HG02610 (cell line): ENCODE results near the gene ADORA2B.
"Not testable (repeated sequence)": the region's sequence is repeated elsewhere in the genome, so short reads cannot be mapped to it uniquely, and the experiment has no call there.

ENCODE experiments used
- ATAC-seq: cut with Tn5 transposase; IDR thresholded peaks from one replicate; pipeline ENCODE4 v1.9.1; 2021; ENCODE audit warnings: mild to moderate bottlenecking, moderate library complexity; ENCODE audit not compliant: unreplicated experiment

Gene ADORA2B

DNA sequence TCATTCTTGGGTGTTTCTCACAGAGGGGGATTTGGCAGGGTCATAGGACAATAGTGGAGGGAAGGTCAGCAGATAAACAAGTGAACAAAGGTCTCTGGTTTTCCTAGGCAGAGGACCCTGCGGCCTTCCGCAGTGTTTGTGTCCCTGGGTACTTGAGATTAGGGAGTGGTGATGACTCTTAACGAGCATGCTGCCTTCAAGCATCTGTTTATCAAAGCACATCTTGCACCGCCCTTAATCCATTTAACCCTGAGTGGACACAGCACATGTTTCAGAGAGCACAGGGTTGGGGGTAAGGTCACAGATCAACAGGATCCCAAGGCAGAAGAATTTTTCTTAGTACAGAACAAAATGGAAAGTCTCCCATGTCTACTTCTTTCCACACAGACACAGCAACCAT lies 34.1 kb downstream of the ADORA2B start:
- not testable (repeated sequence) for ATAC-seq

DNA sequence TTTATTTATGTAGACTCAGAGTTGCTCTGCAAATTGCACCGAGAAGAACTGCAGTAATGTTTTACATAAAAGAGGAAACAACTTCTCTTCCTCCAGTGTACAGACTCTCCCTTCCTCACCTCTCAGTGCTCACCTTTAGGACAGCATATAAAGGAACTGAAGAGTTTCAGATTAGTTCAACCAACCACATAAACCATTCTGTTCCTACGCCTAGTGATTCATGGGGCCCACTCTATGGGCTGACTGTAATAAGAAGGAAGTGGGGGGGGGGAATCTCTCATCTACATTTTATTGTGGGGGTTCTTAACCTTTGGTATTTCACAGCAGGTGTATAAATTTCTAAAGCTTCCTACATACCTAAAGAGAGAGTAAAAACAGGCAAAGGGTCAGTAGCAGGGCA lies 36.3 kb downstream of the ADORA2B start:
- peak; percentile 75 for ATAC-seq

DNA sequence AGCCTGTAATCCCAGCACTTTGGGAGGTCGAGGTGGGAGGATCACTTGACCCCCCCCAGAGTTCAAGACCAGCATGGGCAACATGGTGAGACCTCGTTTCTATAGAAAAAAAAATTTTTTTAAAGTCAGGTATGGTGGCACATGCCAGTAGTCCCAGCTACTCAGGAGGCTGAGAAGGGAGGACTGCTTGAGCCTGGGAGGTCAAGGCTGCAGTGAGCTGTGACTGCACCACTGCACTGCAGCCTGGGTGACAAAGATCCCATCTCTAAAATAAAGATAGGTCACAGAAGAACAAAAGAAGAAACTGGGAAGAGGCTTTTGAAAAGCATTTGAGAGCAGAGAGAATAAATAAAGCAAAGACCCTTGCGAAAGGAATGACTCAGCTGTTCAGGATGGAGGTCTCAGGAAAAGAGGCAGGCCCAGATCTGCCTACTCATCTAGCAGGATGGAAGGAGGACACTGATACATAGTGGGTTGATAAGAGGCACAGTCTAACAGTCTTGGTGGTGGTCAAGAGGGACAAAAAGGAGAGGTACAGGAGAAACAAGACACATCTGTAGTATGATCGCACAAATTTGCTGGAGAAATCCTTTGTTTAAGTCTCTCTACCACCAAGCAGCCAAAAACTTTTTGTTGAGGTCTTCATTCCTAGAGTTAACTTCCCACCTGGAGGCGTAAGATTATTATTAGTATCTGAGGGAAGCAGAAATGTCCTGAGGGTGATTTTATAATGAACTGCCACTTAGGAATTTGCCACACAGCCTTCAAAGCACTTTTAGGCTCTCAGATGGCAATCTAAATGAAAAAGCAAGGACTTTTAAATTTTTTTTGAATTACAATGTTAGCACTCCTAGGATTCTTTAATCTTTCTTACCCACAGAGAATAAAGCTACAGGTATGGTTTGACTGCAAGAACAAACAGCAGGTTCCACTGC lies 37.0 kb downstream of the ADORA2B start:
- ATAC-seq = no peak

DNA sequence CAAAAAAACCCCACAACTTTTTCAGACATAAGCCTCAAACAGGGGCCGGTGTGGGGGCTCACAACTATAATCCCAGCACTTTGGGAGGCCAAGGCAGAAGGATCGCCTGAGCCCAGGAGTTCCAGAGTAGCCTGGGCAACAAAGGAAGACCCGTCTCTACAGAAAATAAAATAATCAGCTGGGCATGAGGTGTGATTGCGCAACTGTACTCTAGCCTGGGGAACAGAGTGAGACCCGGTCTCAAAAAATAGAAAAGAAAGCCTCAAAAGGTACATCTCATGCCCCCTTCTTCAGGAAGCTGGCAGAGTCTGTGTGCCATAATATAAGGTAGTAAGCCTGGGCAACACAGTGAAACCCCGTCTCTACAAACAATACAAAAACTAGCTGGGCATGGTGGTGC lies 51.4 kb downstream of the ADORA2B start:
- ATAC-seq = no peak

DNA sequence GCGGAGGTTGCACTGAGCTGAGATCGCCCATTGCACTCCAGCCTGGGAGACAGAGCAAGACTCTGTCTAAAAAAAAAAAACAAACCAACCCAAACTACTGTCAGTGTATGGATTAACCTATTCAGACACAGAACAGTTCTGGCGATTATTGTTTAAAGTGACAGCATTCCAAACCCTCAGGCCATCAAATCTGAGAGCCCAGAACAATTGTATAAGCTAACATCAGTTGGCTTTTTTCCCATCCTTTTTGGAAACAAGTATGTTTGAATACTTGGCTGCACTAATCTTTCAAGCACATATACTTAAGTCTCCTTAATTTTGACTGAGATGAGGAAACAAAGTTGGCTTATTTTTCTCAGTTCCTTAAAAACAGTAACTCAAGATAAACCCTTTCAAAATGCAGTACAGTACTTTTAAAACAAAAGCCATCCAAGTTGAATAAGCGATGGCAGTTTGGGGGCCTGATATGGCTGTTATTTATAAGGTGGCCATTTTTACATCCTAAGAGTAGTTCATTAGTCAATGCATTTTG lies 53.2 kb downstream of the ADORA2B start:
- no peak for ATAC-seq

DNA sequence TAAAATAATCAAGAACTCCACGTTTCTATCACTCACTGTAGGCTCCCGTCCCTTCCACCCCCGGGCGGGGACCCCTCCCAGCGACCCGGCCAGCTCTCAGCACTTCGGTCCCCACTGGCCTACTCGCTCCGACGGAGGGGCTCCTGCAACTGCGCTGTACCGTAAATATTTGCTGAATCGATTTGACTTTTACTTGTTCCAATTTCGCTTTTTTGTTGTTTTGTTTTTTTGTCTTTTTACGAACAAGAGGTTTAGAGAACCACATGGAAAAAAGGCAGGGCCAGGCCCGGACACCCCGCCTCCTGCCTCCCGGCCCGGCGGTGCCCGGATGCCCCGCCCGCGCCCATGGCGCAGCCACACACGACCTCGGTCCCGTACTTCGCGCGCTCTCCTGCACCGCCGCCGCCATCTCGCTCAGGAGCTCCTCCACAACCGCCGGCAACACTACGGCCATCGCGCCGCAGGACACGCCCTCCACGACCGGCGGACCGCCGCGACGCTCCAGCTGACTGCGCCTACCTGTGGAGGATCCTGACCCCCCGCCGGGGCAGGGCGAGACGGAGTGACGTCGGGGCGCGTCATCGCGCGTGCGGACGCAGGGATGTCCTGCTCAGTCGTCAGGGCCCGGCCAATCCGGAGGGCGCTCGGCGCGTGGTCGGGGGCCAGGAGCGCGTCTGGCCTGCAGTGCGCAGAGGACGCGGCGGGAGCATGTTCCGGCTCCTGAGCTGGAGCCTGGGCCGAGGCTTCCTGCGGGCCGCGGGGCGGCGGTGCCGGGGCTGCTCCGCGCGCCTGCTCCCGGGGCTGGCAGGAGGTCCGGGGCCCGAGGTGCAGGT lies 54.4 kb downstream of the ADORA2B start, which contains the start of the genes TTC19 and ZSWIM7:
Gene TTC19 (plus strand): TSS at position 684 of the 833 bp plus-strand sequence. CDS start 25 bp downstream, at position 709.
Gene ZSWIM7 (minus strand): TSS at position 564 of the 833 bp plus-strand sequence. CDS start 110 bp downstream, at position 454.
- peak; percentile 95 for ATAC-seq

DNA sequence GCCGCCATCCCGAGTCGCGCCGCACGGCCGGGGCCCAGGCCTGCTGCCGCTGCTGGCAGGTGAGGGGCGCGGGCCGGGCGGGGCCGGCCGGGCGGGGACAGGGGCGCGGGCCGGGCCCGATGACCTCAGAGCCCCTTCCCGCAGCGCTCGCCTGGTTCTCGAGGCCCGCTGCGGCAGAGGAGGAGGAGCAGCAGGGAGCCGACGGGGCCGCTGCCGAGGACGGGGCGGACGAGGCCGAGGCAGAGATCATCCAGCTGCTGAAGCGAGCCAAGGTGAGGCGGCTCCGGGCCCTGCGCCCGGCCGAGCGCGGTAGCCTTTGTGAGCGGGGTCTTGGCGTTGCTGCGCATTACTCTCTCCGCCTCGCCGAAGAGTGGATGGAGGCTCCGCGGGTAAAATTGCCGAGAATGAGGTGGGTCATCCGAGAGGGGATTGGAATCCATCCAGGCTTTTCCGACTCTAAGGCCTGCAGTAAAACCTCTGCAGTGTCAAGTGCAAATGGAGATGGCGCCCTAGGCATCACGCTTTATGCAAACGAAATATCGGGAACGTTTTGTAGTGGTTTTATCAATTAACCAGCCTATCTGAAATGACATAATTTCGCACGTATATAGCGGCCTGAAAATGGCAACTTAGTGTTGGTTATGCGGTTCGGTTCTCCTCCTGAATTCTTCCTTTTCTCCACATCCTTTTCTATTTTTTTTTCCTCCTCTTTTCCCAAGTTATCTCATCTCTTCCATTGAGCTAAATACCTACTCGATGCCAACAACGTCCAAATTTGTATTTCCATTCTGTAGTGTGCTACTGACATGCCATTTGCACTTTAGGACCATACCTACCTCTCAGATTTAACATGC lies 55.3 kb downstream of the ADORA2B start:
- peak; percentile 35 for ATAC-seq

DNA sequence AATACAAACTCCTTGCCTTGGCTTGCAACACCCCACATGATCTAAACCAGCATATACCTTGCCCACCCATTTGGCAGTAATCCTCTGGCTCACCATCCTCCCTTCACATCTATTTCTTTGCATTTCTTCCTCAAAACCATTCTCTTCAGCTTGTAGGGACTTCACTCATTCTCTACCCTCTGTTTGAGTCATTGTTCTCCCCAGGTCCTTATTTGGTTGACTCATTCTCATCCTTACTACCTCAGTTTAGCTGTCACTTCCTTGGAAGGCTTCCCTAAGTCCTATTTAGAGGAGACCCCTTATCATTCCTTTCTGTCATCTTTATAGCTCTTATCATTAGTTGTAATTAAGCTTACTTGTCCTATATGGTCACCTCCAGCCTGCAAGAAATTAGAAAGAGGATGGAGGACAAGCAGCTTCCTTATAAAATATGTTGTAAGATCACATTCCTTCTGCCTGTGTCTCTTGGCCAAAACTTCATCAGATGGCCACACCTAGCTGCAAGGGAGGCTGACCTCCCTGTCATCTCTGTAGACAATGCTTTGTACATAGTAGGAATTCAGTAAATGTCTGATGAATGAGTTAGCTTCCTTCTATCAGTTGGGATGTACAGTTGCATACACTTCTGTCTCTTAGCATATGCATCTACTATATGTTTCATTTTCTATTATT lies 56.4 kb downstream of the ADORA2B start:
- ATAC-seq = no peak

DNA sequence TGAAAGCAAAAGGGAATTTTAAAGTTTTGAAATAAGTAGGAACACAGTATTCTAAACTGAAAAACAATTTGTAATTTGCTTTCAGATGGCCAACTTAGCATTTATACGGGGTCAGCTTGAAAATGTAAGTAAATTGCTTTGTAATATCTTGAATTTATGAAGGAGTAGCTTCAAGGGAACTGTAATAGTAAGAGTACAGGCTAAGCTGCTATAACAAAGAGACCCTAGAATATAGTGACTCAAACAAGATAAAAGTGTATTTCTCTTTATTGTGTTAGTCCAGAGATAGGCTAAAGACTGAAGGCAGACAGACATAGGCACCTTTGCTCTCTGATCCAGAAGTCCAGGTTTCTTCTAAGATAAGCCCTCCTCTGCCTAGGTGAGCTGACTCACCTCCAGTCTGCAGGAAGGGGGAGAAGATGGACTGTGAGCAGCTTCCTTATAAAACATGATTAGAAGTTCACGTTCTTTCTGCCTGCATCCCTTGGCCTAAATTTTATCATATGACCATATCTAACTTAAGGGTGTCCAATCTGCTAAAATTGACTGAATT lies 57.9 kb downstream of the ADORA2B start:
- no peak for ATAC-seq

DNA sequence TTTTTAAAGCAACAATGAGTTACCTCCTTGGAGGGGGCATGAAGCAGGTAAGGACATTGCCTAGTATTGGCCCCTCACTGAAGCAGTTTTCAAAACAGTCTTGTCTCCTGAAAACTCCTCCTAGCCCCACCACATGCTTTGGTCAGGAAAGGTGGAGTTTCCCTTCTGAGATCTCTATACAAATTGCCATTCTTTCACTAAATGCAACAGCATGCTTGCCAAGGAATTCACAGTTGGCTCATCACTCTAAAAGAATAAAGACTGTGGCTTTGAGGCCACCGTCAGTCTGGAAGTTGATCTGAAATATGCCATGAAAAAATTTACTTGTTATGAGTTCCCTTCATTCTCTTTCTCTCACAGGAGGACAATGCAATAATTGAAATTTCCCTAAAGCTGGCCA lies 58.9 kb downstream of the ADORA2B start:
- ATAC-seq = no peak

DNA sequence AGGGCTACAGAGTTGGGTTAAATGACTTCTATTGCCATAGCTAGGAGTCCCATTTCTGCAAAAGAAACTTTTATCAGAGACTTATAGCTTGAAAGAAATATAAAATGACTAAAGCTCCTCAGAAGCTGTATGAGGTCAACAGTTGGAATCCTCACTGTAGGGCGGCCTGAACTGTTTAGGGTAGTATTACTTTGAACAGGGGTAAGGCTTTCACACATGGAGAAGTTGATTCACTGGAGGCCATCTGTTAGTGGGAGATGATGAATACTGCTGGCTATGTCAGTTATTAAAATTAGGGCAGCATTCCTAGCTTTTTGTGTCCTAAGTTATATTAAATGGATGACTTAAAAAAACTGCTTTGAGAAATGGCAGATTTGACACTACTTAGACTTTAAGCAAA lies 60.7 kb downstream of the ADORA2B start:
- no peak for ATAC-seq

DNA sequence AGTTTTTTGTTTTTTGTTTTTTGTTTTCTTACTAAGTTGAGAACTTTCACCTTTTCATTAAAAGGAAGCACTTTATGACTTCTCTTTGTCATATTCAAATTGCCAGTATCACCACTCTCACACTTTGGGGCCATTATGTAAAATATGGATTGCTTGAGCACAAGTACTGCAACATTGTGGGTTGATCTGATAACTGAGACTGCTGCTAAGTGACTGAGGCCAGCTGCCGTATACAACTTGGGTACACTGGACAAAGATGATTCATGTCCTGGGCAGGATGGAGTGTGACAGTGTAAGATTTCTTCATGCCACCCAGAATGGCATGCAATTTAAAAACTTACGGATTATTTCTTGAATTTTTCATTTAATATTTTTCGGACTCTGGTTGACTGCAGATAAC lies 62.5 kb downstream of the ADORA2B start:
- ATAC-seq = no peak

DNA sequence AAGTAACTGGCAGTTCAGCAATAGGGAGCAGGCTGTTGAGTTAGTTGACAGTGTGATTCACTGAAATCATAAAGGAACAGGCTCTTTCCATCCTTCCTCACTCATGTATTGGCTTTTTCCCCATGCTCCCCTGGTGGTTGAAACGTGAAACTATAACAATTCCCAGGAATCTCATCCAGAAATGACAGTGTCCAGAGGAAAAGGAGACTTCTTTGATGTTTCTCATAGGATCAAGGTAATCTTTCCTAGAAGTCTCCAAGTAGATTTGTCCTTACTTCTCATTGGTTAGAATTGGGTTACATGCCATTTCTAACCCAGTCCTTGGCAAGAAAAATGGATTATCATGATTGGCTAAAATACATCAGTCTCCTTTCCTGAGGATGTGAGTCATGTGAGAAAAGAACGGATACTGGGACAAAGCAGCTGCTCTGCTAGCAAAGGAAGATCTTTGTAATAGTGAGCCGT lies 69.0 kb downstream of the ADORA2B start:
- no peak for ATAC-seq

DNA sequence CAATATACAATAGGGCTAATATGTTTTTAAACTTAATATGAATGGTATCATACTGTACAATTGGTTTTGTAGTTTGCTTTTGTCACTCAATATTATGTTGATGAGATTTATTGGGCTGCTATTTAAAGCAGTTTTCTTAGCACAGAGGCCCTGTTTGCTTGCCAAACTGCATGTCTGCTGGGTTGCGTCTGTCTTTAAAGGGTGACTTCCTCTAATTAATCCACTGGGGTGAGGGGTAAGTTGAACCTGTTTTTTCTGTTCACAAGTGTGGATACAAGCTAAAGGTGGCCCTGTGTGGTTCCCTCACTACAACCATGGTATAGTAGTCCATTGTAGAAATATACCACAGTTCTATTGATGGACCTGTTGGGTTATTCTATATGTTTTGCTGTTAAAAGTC lies 74.4 kb downstream of the ADORA2B start:
- no peak for ATAC-seq

DNA sequence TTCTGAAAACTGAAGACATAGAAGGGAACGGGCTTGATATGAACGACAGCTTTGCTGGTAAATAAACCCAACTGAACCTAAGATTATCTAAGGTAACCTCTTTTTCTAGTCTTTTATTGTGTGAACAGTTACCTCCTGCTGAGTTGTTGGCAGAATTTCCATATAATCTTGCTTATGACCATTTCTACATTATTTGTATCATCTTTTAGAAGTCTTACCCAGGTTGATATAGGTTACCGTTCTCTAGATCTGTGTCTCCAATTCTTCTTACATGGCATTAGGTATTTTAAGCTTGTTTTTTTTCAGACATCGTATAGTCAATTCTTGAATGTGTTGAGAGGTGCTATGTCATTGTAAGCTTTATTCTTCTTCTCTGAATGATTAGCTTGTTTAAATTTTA lies 79.0 kb downstream of the ADORA2B start:
- ATAC-seq = no peak

DNA sequence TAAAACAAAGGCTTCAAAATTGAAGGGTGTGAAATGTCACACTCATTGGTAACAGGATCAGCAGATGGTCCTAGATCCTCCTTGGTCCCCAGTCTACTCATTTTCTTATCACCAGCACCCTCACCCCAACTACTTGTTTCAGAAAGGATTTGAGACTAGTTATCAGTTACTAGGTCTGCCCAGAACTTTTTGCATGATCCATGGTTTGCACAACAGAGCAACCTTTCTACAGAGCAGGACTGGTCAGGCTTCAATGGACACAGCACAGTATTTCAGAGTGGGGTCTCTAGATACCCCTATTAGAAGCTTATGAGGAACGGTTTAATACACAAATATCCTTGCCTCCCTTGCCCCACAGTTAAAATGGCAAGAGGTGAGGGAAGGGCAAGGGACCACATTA lies 80.3 kb downstream of the ADORA2B start:
- no peak for ATAC-seq
